Mucosa of gallbladder (tissue), 1 donor: Measurements from ENCODE around the gene NEUROD1. TPM values are rescaled to one million over a fixed set of nuclear protein-coding genes. Genes with fewer than 3 reads are reported as not detected.

Experiments
- DNase-seq: peaks from one replicate; pipeline ENCODE4 v3.0.0-alpha.2; 2020; ENCODE audit warnings: low spot score
- total RNA-seq: library from RNA; stranded (reverse); gene quantifications from one replicate; pipeline ENCODE4 v1.2.1, GENCODE V29; 2021
- donor health status: DM: no; HTN: no; CAD: no.

The NEUROD1 gene
- total RNA-seq, 1 donor from 2014 or later: not detected

GRCh38 chr2:181680937-181681811 is 857 bp upstream of the NEUROD1 start:
- no peak for DNase-seq

DNA sequence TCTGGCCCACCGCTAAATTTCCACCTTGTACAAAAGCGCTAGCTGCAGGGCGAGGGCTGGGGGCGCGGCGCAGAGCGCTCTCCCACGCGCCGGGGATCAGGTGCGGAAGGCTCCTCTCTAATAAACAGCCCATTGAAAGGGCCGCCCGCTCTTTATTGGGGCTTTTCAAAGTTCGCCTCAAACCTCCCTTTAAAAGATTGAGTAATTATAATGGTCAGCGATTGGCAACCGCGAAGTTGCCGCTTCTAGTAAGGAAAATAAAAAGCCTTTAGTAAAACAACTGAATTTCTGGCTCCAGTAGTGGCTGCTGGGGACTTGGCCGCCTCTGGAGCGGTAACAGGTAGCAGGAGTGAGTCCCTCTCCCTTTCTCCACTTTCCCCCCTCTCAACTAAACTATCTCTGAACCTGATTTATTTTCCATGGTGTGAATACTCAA is 755 bp downstream of the NEUROD1 start:
- DNase-seq: no peak

DNA sequence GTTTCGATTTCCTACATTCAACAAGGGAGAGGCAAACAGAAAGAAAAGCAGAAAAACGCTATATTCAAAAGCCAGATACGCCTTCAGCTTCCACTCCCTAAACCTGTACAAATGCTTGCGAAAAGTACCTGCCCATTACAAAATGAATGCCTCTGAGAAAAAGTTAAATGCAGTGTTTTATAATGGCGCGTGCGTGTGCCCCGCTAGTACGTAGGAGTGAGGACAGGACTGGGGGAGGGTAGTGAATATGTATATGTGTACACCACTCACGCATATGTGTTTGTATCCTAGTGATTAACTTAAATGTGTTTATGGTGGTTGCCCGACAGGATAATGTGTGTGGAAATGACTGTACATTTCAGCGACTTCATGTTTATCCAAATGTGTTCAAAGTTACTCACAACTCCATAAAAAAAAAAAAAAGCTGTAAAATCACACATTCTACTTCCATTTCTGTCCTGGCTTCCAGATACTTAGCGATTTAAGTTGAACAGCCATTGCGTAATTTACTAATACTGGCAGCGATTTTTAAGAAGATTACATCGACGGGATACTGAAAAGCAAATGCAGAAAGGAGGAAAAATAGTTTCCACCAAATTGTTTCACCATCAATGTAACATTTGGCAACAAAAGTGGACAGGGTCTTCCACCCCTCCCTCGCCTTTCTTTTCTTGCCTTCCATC is 1.3 kb downstream of the NEUROD1 start:
- DNase-seq: no peak

DNA sequence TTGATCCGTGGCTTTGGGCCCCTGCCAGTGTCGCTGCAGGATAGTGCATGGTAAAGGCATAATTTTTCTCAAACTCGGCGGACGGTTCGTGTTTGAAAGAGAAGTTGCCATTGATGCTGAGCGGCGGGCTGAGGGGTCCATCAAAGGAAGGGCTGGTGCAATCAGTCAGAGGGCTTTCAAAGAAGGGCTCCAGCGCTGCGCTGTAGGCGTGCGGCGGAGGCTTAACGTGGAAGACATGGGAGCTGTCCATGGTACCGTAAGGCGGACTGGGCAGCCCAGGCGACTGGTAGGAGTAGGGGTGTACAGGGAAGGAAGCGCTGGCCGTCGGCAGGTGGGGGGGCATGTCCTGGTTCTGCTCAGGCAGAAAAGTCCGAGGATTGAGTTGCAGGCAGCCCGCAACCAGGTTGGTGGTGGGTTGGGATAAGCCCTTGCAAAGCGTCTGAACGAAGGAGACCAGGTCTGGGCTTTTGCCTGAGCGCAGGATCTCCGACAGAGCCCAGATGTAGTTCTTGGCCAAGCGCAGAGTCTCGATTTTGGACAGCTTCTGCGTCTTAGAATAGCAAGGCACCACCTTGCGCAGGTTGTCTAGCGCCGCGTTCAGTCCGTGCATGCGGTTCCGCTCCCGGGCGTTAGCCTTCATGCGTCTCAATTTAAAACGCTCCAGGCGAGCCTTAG is 2.3 kb downstream of the NEUROD1 start:
- DNase-seq: peak; percentile 79

DNA sequence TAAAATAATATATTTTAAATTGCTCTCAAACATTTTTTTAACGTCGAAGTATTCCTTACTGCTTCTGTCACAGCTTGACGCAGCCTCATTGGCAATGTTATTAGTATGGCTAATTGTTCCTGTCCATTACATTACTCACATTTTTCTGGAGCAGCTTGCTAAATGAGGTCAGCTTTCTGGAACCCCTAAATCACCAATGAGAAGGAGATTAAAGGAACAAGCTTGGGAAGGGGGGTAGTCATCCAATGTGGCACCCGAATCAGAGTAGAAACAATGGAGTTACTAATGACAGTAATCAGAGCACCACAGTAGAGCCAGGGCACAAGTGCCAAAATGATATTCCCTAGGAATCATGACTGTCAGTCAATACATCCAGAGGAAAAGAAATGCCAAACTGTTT is 5.1 kb downstream of the NEUROD1 start:
- DNase-seq: no peak

DNA sequence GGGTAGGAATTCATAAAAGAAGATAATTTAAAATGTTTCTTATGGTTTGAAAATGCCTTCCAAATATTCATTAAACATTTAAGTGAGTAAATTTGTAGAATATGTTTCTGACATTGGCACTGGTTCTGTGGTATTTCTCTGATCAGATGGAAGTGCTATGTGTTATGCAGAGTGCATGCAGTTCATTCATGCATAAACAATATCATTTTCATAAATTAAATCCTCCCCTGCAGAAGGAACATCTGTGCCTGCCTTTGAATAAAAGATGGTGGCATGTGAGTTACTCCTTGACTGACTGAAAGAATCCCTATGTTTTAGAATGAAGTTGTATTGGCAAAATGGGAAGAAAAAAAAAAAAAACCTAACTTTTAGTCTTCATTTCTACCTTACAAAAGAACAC is 5.9 kb downstream of the NEUROD1 start:
- no peak for DNase-seq

- no peak for DNase-seq
Measured at GRCh38 chr2:181673173-181673572, 7.1 kb downstream of the NEUROD1 start.

DNA sequence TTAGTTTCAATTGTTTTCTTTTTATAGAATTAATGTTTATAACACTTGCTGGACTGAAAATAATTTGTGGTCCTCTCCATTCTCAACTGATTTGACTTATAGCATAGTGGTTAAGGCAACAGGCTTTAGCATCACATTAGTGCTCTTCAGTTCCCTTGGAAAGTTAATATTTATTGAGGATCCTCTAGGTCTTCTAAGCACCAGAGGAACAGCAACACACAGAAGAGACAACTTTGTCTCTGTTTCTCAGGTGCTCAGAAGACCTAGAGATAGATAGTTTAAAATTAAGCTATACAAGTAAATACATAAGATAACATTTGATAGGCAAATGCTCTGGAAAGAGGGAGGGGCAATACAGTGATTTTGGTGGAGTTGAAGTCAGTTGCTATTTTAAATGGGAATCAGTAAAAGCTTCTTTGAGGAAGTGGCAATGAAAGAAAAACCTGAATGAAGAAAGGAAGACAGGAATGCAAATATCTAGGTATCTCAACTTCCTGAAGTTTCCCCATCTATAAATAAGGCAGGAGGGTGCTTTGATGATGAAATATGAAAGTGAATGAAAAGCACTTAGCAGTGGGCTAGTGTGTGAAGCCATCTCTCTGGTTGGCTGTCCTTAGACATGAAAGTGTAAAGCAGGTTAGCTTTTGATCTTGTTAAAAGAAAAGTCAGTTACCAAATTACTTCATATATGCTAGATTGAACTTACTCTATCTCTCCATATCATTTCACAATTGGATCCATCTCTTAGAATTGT is 7.9 kb downstream of the NEUROD1 start:
- DNase-seq: no peak

- DNase-seq: no peak
Measured at GRCh38 chr2:181670632-181671031, 9.7 kb downstream of the NEUROD1 start.

DNA sequence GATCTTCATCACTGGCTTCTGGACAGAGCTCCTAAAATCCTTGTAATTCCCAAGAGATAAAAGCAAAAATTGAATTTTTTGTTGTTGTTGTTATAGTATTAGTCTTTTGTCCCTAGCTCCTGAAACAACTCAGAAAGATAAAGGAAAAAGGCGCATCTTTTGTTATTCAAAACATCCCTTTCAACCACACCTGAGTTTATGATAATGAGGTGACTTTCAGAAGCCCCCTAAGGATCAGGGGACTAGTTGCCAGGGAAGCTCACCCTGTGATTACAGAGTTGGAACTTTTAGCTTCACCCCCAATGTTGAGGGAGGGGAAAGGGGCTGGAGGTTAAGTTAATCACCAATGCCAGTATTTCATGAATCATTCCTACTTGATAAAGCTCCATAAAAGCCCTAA is 13.1 kb downstream of the NEUROD1 start:
- DNase-seq: no peak

GRCh38 chr2:181662287-181662686 is 18.0 kb downstream of the NEUROD1 start:
- DNase-seq: no peak

DNA sequence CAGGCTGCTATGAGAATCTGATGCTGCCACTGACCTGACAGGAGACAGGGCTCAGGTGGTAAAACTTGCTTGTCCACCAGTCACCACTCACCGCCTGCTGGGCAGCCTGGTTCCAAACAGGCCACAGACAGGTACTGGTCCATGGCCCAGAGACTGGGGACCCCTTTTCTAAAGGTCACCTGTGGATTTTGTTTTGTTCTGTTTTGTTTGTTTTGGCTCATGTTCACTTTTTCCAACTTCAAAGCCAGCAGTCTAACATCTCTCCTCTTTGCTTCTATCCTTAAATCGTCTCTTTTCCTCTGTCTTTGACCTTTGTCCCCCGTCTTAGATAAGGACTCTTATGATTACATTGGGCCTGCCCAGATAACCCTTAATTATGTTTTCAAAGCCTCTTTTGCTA is 20.1 kb downstream of the NEUROD1 start:
- DNase-seq: no peak

- no peak for DNase-seq
Measured at GRCh38 chr2:181658444-181658843, 21.9 kb downstream of the NEUROD1 start.

- DNase-seq: no peak
Measured at GRCh38 chr2:181657379-181657778, 22.9 kb downstream of the NEUROD1 start.

DNA sequence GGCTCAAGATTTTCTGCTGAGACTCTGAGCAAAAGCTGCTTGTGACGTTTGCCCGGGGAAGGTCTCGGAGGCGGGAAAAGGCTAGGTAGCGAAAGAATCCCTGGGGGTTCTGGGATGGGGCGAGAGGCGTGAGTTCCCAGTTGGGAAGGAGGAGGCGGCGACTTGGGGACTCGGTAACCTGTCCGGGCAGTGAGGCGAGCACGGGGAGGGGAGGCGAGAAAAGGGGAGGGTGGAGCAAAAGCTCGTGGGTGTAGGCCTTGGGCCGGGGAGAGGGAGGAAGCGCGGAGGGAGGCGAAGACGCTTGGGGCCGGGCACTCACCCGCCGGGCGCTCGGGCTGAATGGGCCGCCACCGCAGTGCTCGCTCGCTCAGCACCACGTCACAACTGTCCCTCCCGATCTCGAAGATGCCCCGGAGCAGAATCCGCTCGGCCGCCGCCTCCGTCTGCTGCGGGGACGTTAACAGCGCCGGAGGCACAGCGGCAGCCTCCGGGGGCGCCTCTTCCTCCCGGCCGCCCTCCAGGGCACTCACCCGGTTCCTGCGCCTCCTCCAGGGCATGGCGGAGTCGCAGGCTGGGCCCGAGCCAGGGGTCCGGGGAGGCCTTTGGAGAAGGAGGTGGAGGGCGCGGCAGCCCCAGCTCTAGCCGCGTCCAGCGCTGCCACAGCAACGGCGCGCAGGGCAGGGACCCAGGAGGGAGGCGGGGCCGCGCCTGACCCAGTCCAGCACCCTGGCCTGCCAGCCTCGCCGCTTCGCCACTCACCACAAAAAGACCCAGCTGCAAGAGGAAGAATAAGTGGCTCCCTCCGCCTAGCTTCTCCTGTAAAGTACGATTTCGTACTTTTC is 23.6 kb downstream of the NEUROD1 start, which contains the start of gene CERKL:
Gene CERKL (minus strand): TSS at position 656 of the 842 bp plus-strand sequence. CDS start 99 bp downstream, at position 557.
- DNase-seq: peak; percentile 60

DNA sequence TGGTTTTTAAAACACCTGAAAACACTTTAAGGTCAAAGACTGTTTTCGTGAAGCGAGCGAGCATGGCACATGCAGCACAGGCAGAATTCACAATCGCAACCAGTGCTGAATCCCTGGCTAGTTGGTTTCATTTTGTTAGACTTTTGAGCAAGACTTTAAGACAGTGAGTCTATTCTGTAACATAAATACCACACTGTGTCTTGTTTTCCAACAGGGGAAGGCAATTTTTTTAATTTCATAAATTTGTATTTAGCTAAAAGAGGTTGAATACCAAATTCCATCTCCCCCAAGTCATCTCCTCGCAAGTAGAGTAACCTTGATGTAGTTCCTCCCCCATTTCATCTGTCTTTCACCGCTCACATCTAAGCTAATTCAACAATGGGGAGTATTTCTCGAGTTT is 24.8 kb downstream of the NEUROD1 start:
- no peak for DNase-seq

- DNase-seq: no peak
Measured at GRCh38 chr2:181649436-181649979, 30.8 kb downstream of the NEUROD1 start.

DNA sequence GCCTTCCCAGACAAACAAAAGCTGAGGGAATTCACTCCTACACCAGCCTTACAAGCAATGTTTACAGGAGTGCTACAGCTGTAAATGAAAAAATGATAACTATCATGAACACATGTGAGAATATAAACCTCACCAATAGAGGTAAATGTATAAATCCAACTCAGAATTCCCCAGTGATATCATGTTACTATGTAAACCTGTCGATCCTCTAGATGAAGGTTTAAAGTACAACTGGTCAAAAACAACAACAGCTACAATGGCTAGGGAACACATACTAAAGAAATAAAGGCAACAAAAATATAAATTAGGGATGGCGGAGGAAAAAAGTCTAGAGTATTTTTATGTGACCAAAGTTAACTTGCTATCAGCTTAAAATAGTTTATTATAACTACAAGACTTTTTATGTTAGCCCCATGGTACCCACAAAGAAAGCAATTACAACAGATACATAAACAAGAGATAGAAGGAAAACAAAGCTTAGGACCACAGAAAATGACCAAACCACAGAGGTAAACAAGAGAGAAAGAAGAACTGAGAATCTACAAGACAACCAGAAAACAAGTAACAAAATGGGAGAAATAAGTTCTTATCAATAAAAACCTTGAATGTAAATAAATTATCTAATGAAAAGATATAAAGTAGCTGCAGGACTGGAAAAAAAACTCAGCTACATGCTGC is 31.7 kb downstream of the NEUROD1 start:
- no peak for DNase-seq

DNA sequence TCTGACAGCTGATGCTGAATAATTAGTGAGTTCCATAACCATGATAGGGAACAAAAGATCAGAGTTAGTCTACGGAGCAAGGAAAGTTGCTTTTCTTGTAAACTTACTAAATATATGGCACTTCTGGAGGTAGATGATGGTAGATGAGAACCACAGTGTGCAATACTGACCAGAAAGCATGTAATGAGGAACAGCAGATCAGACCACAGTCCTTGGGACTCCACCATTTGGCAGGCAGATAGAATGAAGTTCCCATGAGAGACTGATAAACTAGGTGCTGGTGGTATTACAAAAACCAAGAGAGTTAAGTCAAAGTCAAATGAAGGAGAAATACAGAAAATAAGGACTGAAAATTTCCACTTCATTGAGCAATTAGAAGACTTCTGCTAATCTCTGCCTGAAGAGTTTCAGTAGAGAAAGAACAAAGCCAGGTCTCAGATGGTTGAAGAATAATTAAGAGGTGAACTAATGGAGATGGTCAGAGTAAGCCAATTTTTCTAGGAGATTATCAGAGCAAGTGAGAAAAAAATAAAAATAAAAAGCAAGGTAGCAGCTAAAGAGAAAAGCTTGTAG is 33.8 kb downstream of the NEUROD1 start:
- no peak for DNase-seq

DNA sequence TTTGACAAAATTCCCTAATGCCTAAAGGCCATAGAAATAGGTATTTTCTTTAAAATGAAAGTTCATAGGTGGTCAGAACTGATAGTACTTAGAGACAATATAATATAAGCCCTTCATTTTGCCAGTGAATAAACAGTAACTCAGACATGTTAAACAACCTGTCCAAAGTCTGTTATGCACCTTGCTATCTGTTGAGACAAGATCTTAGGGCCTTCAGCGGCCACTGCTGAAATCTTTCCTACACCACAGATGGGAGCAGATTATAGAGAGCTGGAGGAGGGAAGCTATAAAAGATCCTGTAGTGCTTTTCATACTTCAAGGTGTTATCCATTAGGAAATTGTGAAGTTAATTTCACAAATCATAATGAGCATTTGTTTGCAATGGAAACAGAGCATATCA is 37.2 kb downstream of the NEUROD1 start:
- DNase-seq: no peak
